Measurements from ENCODE around the gene CHKA.

The CHKA gene

DNA sequence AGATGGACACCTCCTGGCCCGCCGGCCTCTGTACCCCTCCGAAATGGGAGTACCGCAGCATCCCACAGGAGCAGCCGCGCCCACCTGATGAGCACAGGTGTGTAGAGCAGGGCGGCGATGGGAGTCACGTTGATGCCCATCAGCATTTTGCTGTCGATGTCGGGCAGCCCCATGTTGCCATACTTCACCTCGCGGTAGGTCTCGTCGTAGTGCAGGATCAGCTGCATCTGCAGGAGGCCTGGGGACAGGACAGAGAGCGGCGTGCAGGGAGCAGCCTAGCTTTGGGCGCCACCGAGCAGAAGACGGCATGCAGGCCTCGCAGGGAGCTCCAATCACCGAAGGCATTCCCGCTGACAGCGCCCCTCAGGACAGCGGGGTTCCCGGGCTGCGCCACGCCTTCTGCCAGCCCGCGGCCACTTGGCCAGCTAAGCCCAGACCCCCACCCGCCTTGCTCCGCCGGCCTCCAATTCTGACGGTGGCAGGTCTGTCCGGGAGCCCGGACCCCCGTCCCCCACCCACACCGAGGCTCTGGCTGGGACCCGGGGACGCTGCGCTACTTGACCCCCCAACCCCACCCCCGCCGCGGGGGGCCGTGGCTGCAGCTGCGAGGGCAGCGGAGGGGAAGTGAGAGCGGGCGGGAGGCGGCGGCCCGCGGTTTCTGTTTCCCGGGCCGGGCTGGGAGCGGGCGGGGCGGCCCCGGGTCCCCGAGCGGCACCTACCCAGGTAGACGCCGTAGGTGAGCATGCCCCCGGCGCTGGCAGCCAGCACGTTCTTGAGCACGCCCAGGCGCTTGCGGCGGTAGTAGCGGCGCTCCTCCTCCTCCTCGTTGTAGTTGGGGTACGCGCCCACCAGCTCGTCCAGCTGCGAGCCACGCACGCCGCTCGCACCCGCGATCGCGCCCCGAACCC is 118.0 kb downstream of the CHKA start:
- no peak for DNase-seq (ENCODE audit: low read depth in 4 of 4, low spot score in 1 of 4)
